GM18508 (cell line): ENCODE results near the gene JDP2.
"Not testable (repeated sequence)": the region's sequence is repeated elsewhere in the genome, so short reads cannot be mapped to it uniquely, and the experiment has no call there.

Experiments used
- ATAC-seq: cut with Tn5 transposase; IDR thresholded peaks from one replicate; pipeline ENCODE4 v1.9.1; 2021; ENCODE audit warnings: moderate number of reproducible peaks; ENCODE audit not compliant: insufficient read depth, unreplicated experiment

Gene JDP2

GRCh38 chr14:75452900-75453816, 25.3 kb downstream of the JDP2 start:
- no peak for ATAC-seq

DNA sequence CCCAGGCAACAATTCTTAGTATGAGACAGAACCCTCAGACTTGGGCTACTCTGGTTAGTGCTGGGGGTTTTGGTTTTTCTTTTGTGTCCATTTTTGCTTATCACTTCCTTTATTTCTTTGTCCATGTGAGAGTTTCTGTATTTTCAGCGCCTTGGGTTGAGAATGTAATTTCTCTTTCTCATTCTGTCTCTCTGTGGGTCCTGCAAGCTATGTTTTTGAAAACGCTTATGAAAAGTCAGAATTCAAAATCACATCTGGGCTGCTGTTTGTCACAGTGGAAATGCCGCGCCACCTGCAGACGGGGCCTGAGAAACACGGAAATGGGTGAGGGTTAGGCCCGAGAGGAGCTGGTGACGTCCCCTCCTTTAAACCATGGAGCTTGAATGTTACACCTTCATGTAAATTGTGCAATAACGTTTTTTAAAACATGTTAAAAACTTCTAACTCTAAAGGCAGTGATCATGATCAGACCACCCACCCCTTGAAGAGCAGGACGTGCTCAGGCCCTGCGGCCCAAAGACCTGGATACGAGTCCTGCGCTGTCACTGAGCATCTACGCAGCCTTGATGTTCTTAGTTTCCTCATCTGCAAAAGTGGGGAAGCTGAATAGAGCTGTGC, 26.1 kb downstream of the JDP2 start:
- no peak for ATAC-seq

DNA sequence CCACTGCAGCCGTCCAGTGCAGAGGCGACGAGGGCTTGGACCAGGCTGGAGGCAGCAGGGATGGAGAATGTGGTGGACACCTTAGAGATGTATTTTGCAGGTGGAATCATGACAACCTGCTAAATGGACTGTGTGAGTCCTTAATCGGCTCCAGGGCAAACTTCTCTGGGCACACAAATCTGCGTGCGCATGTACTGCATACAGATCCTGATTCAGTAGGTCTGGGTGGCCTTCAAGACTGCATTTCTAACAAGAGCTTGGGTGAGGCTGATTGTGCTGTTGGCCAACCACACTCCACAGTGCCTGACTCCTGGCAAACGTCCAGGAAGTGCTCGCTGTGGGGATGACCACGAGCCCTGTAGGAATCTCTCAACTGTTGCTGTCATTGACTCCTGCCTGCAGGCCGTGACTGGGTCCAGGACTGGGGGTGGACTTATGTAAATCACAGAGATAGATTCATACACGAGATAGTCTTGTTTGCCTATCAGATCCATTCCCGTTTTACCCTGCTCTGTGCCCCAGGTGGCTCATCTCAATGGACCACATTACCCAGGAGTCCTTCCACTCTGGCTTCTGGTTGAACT, 27.2 kb downstream of the JDP2 start:
- ATAC-seq = no peak

DNA sequence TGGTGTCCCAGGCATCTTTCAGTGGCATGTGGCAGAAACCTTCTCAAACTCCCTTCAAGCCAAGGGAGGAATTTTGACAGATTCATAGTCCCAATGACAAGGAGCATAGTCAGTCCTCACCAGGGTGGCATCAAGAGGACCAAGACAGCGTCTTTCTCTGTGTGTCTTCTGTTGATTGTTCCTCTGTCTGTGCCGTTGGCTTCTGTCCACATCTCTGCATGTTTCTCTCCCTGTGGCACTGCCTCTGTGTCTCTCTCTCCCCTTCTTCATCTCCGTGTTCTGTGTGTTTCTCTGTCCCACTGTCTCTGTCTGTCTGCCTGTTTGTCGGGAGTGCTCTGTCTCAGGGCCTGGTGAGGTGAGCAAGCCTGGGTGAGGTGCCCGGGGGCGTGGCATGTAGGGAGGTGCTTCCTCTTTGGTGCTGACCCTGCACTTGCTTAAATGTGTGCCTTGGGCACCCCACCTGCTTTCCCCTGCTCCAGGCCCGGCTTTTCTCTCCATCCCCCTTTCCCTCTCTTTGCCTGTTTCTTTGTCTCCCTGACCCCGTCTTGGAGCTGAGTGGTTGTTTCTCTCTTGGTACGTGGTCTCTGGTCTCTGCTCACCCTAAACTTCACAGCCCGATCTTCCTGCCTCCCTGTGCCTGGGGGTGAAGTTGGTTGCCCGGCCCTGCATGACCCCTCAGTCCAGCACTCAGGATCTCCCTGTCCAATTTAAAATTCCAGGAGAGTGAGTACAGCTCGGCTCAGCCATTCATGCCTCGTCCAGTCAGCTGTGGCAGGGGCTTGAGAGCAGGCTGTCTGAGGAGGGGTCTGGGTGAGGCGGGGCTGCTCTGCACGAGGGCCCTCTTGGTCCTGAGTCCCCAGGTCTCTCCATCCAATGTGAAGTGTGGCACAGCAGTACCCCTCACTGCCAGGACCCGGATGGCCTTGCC, 28.5 kb downstream of the JDP2 start:
- ATAC-seq = no peak

GRCh38 chr14:75456997-75457335, 29.1 kb downstream of the JDP2 start:
- ATAC-seq = no peak

DNA sequence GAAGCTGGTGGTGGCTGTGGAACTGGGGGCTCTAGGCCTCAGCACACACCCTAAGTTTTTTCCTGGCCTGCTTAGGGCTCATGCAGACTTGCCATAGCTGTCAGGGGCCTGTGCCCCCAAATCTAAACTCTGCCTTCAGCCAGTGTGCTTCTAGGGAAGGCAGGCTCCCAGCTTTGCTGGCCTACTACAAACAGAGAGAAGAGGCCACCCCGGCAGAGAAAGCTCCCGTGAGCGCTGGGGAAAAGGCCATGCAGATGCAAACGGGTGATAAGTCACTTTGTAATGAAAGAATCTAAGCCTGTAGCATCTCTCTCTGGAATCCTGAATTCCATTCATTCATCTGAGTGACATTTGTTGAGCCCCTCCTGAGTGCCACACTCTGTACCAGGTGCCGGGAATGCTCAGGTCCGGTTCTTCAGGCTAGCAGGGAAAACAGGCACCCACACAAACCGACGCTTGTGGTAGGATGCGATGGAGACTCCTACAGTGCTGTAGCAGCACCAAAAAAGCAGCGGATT, 29.9 kb downstream of the JDP2 start:
- ATAC-seq = no peak

- ATAC-seq = no peak
These were observed 30.5 kb downstream of the JDP2 start for GRCh38 chr14:75458305-75458704.

DNA sequence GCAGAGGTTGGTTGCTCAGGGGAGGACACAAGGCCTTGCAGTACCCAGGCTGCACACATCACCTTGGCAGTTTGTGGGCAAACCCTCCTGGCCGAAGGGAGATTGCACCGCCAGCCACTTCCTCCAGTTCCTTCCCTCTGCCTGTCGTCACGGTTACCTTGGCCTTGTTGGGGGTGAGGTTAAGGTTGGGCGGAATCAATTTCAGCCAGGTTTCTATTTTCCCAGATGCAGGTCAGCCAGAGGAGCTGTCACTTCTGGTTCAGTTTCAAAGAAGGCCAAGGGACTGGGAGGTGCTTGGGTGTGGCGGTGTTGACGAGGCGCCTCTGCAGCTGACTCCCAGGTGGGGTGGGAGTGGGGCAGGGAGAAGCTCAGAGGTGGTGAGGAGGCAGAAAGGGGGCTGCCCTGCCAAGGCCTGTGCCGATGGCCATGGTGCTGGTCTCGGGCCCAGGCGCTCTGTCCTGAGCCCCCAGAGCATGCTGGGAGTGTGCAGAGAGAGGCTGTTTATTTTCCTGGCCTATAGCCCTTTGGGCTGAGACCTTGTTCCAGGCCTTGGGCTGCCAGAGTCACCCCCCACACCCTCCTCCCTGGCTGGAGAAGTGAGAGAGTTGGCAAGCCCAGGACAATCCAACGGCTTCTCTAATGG, 31.4 kb downstream of the JDP2 start:
- ATAC-seq = no peak

- ATAC-seq = no peak
These were observed 32.0 kb downstream of the JDP2 start for GRCh38 chr14:75459791-75460190.

DNA sequence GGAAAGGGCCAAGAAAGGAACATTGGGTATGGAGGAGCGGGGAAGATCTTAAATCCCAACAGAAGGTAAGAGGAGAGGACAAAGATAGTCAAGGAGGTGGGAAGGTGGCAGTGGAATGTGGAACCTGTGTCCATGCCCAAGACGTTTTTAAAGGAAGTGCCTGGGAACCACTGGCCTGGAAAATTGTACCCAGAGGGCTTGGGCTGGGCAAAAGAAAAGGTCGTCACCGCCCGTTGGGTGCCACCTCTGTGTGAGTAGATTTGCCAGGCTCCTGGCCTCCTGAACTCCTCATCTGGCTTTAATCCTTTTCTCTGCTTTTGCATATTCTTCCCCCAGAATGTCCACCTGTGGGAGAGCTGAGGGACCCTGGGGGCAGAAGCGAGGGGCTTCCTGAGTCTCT, 32.6 kb downstream of the JDP2 start:
- no peak for ATAC-seq

- ATAC-seq = no peak
These were observed 33.5 kb downstream of the JDP2 start for GRCh38 chr14:75461303-75461702.

DNA sequence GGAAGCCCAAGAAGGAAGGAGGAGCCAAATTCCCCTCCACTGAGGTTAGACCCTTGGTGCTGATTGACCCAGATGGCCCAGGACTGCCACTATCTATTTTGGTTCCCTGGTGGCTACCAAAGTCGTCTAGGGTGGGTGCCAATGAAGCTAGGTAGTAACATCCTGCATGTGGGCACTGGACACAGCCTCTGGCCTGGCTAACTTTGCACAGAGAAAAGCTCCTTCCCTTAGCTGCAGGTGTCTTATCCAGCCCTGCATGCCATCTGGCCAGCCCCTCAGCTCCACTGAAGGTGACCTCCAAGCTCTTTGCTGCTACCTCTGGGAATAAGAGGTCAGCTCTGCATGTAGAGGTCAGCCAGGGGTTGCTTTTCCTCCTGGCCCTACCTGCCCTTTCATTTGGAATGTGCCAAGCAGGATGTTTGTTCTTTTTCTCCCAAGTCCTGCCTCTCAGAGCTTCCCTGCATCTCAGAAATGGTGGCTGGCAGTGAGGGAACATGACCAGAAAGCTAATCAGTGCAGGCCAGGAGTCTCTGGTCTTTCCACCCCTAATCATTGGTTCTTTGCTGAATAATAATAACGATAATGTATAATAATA, 34.0 kb downstream of the JDP2 start:
- no peak for ATAC-seq

GRCh38 chr14:75464626-75465025, 36.8 kb downstream of the JDP2 start:
- no peak for ATAC-seq

GRCh38 chr14:75467763-75468162, 39.9 kb downstream of the JDP2 start:
- no peak for ATAC-seq

DNA sequence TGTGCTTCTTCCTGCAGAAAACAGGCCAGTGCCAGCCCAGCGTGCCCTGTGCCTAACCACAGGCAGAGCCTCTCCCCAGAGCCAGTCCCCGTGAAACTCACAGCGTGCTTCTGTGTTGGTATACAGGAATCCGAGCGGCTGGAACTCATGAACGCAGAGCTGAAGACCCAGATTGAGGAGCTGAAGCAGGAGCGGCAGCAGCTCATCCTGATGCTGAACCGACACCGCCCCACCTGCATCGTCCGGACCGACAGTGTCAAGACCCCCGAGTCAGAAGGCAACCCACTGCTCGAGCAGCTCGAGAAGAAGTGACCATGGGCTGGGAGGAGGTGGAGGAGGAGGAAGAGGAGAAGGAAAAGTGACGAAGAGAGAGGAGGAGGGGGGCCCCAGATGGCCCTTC, 41.3 kb downstream of the JDP2 start:
- no peak for ATAC-seq

DNA sequence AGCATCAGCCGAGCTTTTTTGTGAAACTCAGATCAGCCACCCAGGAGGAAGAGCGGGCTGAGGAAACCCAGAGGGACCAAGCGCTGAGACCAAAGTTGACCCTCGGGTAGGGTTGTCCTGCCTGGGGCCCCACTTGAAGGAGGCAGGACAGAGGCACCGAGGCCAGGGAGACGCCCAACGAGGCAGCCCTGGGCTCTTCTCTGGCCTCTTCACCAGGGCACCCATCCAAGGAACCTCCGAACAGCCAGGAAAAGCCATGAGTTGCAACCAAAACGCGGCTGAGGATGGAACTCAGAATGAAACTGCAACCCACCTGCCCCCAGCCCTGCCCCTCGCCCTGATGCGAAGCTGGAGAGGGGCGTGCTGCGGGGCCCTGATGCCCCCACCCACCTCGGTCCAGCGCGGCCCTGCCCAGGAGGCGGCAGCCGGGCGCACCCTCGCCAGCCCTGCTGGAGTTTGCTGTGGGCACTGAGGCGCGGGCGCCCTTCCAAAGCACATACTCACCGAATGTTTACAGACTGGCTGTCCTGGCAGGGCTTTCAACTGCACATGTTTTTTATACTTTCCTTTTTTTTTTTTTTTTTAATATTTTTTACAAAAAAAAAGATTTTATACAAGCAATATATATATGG, 41.9 kb downstream of the JDP2 start:
- ATAC-seq = no peak

GRCh38 chr14:75470238-75470797, 42.5 kb downstream of the JDP2 start:
- ATAC-seq = no peak

- ATAC-seq = no peak
These were observed 43.2 kb downstream of the JDP2 start for GRCh38 chr14:75471059-75471458.

- not testable (repeated sequence) for ATAC-seq
These were observed 46.3 kb downstream of the JDP2 start for GRCh38 chr14:75474127-75474526.
